ENCODE data around the gene NDUFS1. TPM values are rescaled to one million over a fixed set of nuclear protein-coding genes. Genes with fewer than 3 reads are reported as not detected.
"Not testable (repeated sequence)": the region's sequence is repeated elsewhere in the genome, so short reads cannot be mapped to it uniquely, and the experiment has no call there.

Gene NDUFS1
- total RNA-seq, 1 donor from 2014 or later, result 77.6 TPM

- H3K27me3 Mint-ChIP-seq, result no peaks in the 10 kb centered on the region
- H3K4me3 Mint-ChIP-seq (ENCODE audit: low read depth), result no peak overlapping the region
- no peak overlapping the region for H3K27ac Mint-ChIP-seq
- peaks cover 14% of the 10 kb centered on the region for H3K36me3 Mint-ChIP-seq (ENCODE audit: insufficient read depth)
- no peak for TF ChIP-seq CTCF (IDR thresholded peaks at IDR 0.05; ENCODE audit: unreplicated experiment)
- DNase-seq (ENCODE audit: low spot score, unreplicated experiment), result no peak
- H3K9me3 Mint-ChIP-seq (ENCODE audit: low read depth), result peaks cover 5% of the 10 kb centered on the region
- no peaks in the 10 kb centered on the region for H3K4me1 Mint-ChIP-seq (ENCODE audit: low read depth)
These were observed 13.9 kb upstream of the NDUFS1 start for GRCh38 chr2:206173147-206173546.

GRCh38 chr2:206171624-206172397 lies 12.6 kb upstream of the NDUFS1 start:
- not testable (repeated sequence) for H3K4me3 Mint-ChIP-seq (ENCODE audit: low read depth); H3K4me1 Mint-ChIP-seq (ENCODE audit: low read depth); H3K27me3 Mint-ChIP-seq; H3K9me3 Mint-ChIP-seq (ENCODE audit: low read depth); H3K27ac Mint-ChIP-seq; DNase-seq (ENCODE audit: low spot score, unreplicated experiment)
- H3K36me3 Mint-ChIP-seq (ENCODE audit: insufficient read depth), result peaks cover 20% of the 10 kb centered on the region

GRCh38 chr2:206168230-206168629 lies 9.0 kb upstream of the NDUFS1 start:
- DNase-seq (ENCODE audit: low spot score, unreplicated experiment); H3K27ac Mint-ChIP-seq; H3K4me3 Mint-ChIP-seq (ENCODE audit: low read depth); H3K27me3 Mint-ChIP-seq; H3K9me3 Mint-ChIP-seq (ENCODE audit: low read depth); H3K4me1 Mint-ChIP-seq (ENCODE audit: low read depth): not testable (repeated sequence)
- H3K36me3 Mint-ChIP-seq (ENCODE audit: insufficient read depth), result peaks cover 30% of the 10 kb centered on the region

- no peak overlapping the region for H3K4me3 Mint-ChIP-seq (ENCODE audit: low read depth)
- no peaks in the 10 kb centered on the region for H3K27me3 Mint-ChIP-seq
- peaks cover 13% of the 10 kb centered on the region for H3K4me1 Mint-ChIP-seq (ENCODE audit: low read depth)
- peak overlapping the region; percentile 41 for H3K27ac Mint-ChIP-seq
- DNase-seq (ENCODE audit: low spot score, unreplicated experiment), result peak; percentile 24
- peak; percentile 88 for TF ChIP-seq CTCF (IDR thresholded peaks at IDR 0.05; ENCODE audit: unreplicated experiment)
- peaks cover 41% of the 10 kb centered on the region for H3K36me3 Mint-ChIP-seq (ENCODE audit: insufficient read depth)
- H3K9me3 Mint-ChIP-seq (ENCODE audit: low read depth), result peaks cover 6% of the 10 kb centered on the region
These were observed 5.1 kb upstream of the NDUFS1 start for GRCh38 chr2:206164261-206164862.

- no peak for DNase-seq (ENCODE audit: low spot score, unreplicated experiment)
- Mint-ChIP-seq H3K27me3 (no peaks in the 10 kb centered on the region), H3K4me3 (ENCODE audit: low read depth) (no peak overlapping the region), H3K4me1 (ENCODE audit: low read depth) (peaks cover 15% of the 10 kb centered on the region), H3K27ac (peak overlapping the region; percentile 78), H3K9me3 (ENCODE audit: low read depth) (peaks cover 4% of the 10 kb centered on the region), H3K36me3 (ENCODE audit: insufficient read depth) (peaks cover 35% of the 10 kb centered on the region)
- TF ChIP-seq CTCF (IDR thresholded peaks at IDR 0.05; ENCODE audit: unreplicated experiment), result no peak
These were observed 4.1 kb upstream of the NDUFS1 start for GRCh38 chr2:206163251-206163880.

- not testable (repeated sequence) for H3K27ac Mint-ChIP-seq; H3K27me3 Mint-ChIP-seq; DNase-seq (ENCODE audit: low spot score, unreplicated experiment); H3K9me3 Mint-ChIP-seq (ENCODE audit: low read depth); H3K4me3 Mint-ChIP-seq (ENCODE audit: low read depth)
- Mint-ChIP-seq H3K36me3 (ENCODE audit: insufficient read depth) (peaks cover 34% of the 10 kb centered on the region), H3K4me1 (ENCODE audit: low read depth) (peaks cover 17% of the 10 kb centered on the region)
These were observed 3.2 kb upstream of the NDUFS1 start for GRCh38 chr2:206162401-206162800.
